NCI-H1092 (cell line): ENCODE results near the gene PRRG1.
"Not testable (repeated sequence)": the region's sequence is repeated elsewhere in the genome, so short reads cannot be mapped to it uniquely, and the experiment has no call there.

Experiments used
- DNase-seq: peaks from one replicate; lab custom pipeline; 2025; lab: John Stamatoyannopoulos, UW

PRRG1 gene

GRCh38 chrX:37378830-37379229 lies 29.7 kb downstream of the PRRG1 start:
- no peak for DNase-seq

GRCh38 chrX:37380256-37380655 lies 31.1 kb downstream of the PRRG1 start:
- no peak for DNase-seq

GRCh38 chrX:37380924-37381323 lies 31.8 kb downstream of the PRRG1 start:
- no peak for DNase-seq

- DNase-seq, result no peak
Measured at GRCh38 chrX:37383313-37383712, 34.1 kb downstream of the PRRG1 start.

GRCh38 chrX:37388413-37388812 lies 39.2 kb downstream of the PRRG1 start:
- no peak for DNase-seq

- no peak for DNase-seq
Measured at GRCh38 chrX:37405956-37406355, 56.8 kb downstream of the PRRG1 start.

GRCh38 chrX:37407736-37408135 lies 58.6 kb downstream of the PRRG1 start:
- no peak for DNase-seq

GRCh38 chrX:37409278-37409677 lies 60.1 kb downstream of the PRRG1 start:
- no peak for DNase-seq

- DNase-seq, result no peak
Measured at GRCh38 chrX:37420185-37420584, 71.0 kb downstream of the PRRG1 start.

- DNase-seq, result no peak
Measured at GRCh38 chrX:37420756-37421155, 71.6 kb downstream of the PRRG1 start.

GRCh38 chrX:37424000-37424429 lies 74.9 kb downstream of the PRRG1 start:
- DNase-seq, result no peak

GRCh38 chrX:37425370-37425769 lies 76.2 kb downstream of the PRRG1 start:
- no peak for DNase-seq

GRCh38 chrX:37428962-37429361 lies 79.8 kb downstream of the PRRG1 start:
- DNase-seq, result not testable (repeated sequence)

- DNase-seq, result no peak
Measured at GRCh38 chrX:37434362-37434761, 85.2 kb downstream of the PRRG1 start.

GRCh38 chrX:37437160-37437559 lies 88.0 kb downstream of the PRRG1 start:
- no peak for DNase-seq

- no peak for DNase-seq
Measured at GRCh38 chrX:37441377-37441776, 92.2 kb downstream of the PRRG1 start.

GRCh38 chrX:37445182-37445581 lies 96.0 kb downstream of the PRRG1 start:
- DNase-seq, result no peak

- no peak for DNase-seq
Measured at GRCh38 chrX:37453821-37454220, 104.7 kb downstream of the PRRG1 start.

- no peak for DNase-seq
Measured at GRCh38 chrX:37454537-37455285, 105.5 kb downstream of the PRRG1 start.

- DNase-seq, result no peak
Measured at GRCh38 chrX:37455381-37455780, 106.2 kb downstream of the PRRG1 start.

GRCh38 chrX:37460285-37460684 lies 111.1 kb downstream of the PRRG1 start:
- not testable (repeated sequence) for DNase-seq

- DNase-seq, result no peak
Measured at GRCh38 chrX:37462346-37462745, 113.2 kb downstream of the PRRG1 start.

- no peak for DNase-seq
Measured at GRCh38 chrX:37468124-37468739, 119.1 kb downstream of the PRRG1 start.

- no peak for DNase-seq
Measured at GRCh38 chrX:37470711-37471110, 121.5 kb downstream of the PRRG1 start.
